Measurements from ENCODE around the gene AKR1D1. TPM values are rescaled to one million over a fixed set of nuclear protein-coding genes. Genes with fewer than 3 reads are reported as not detected.

Gene AKR1D1
- total RNA-seq, 1 donor from 2014 or later = not detected

DNA sequence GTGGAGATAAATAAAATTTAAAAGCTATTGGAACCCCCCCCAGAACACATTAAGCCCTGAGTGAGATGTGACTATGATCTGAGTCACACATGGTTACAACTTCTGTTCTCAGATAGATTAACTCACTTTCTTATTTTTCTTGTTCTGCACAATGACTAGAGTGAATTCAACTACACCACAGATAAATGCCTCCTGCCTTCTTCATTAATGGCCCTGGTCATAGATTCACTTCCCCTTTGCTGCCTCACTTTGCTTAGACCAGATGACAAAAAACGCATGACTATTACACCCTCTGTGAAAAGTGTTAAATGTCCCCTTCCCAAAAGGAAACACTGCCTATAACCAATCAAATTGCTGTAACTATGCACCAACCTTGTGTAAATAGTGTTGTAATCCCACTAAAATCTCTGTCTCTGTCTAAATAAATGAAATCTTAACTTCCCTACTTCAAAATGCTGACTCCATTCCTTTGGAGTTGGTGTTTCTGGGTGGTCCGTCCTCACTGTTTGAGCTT is 49.4 kb downstream of the AKR1D1 start:
- TF ChIP-seq, protein P1, sequence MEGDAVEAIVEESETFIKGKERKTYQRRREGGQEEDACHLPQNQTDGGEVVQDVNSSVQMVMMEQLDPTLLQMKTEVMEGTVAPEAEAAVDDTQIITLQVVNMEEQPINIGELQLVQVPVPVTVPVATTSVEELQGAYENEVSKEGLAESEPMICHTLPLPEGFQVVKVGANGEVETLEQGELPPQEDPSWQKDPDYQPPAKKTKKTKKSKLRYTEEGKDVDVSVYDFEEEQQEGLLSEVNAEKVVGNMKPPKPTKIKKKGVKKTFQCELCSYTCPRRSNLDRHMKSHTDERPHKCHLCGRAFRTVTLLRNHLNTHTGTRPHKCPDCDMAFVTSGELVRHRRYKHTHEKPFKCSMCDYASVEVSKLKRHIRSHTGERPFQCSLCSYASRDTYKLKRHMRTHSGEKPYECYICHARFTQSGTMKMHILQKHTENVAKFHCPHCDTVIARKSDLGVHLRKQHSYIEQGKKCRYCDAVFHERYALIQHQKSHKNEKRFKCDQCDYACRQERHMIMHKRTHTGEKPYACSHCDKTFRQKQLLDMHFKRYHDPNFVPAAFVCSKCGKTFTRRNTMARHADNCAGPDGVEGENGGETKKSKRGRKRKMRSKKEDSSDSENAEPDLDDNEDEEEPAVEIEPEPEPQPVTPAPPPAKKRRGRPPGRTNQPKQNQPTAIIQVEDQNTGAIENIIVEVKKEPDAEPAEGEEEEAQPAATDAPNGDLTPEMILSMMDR (IDR thresholded peaks at IDR 0.05) = no peak
- Histone ChIP-seq H3K9me3 (no peaks in the 10 kb centered on the region), H3K36me3 (no peaks in the 10 kb centered on the region), H3K27ac (no peak overlapping the region), H3K4me3 (no peak overlapping the region), H3K4me1 (no peaks in the 10 kb centered on the region), H3K27me3 (no peaks in the 10 kb centered on the region)
- no peak for DNase-seq (ENCODE audit: low spot score in 2 of 2)
- intact Hi-C loops (cut with DNase I) = no loop called here

DNA sequence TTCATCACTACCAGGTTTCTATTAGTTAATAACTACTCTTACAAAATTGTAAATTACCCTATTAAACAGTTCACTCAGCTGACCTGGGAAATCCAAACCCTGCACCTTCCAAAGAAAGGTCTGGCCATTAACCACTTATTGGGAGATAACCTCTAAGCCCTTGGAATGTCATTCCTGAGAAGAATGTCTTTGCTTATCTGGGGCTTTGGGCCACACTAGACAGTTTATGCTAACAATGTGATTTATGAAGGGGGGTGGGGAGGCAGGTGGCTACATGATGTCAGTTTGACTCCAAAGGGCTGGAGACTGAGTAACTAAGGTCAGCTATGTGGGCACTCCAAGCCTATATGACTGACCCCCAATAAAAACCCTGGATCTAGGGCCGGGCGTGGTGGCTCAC is 50.7 kb downstream of the AKR1D1 start:
- H3K4me1 ChIP-seq = no peaks in the 10 kb centered on the region
- no peak overlapping the region for H3K4me3 ChIP-seq
- H3K27ac ChIP-seq = no peak overlapping the region
- intact Hi-C loops (cut with DNase I) = no loop called here
- no peaks in the 10 kb centered on the region for H3K9me3 ChIP-seq
- TF ChIP-seq, protein P1 (IDR thresholded peaks at IDR 0.05) = no peak
- DNase-seq (ENCODE audit: low spot score in 2 of 2) = no peak
- H3K36me3 ChIP-seq = no peaks in the 10 kb centered on the region
- no peaks in the 10 kb centered on the region for H3K27me3 ChIP-seq

DNA sequence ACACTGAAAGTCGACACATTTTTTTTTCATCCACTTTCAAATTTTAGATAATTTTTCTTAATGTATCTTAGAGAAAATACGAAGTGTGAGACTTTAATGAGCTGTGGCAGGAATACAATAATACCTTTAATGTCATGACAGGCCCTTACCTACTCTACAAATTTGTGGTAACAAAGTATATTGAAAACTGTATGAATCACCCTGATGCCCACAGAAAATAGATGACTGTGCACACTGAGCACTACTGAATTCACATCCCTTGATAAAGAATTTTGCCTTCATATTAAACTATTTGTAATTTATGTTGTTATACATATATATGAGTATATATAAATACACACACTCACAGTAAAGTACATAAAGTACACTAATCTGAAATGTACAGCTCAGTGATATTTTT is 51.7 kb downstream of the AKR1D1 start:
- H3K4me1 ChIP-seq = no peaks in the 10 kb centered on the region
- DNase-seq (ENCODE audit: low spot score in 2 of 2) = no peak
- H3K9me3 ChIP-seq = no peaks in the 10 kb centered on the region
- TF ChIP-seq, protein P1 (IDR thresholded peaks at IDR 0.05) = no peak
- H3K27ac ChIP-seq = no peak overlapping the region
- no peak overlapping the region for H3K4me3 ChIP-seq
- intact Hi-C loops (cut with DNase I) = no loop called here
- H3K27me3 ChIP-seq = no peaks in the 10 kb centered on the region
- no peaks in the 10 kb centered on the region for H3K36me3 ChIP-seq

DNA sequence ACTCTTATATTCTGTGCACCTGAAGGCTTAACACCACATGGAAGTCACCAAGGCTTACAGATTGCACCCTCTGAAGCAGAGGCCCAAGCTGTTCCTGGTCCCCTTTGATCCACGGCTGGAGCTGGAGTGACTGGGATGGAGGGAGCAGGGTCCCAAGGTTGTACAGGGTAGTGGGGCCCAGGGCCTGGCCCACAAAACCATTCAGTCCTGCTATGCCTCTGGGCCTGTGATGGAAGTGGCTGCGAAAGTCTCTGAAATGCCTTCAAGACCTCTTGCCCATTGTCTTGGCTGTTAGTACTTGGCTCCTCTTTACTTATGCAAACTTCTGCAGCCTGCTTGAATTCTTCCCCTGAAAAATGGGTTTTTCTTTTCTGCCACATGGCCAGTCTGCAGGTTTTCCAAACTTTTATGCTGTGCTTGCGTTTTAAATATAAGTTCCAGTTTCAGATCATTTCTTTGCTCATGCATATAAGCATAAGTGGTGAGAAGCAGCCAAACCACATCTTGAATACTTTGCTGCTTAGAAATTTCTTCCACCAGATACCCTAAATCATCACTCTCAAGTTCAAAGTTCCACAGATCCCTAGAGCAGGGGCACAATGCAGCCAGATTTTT is 53.4 kb downstream of the AKR1D1 start:
- no peaks in the 10 kb centered on the region for H3K4me1 ChIP-seq
- H3K9me3 ChIP-seq = peaks cover 0 to 4% of the 10 kb centered on the region in 2 donors
- H3K27ac ChIP-seq = no peak overlapping the region
- no peaks in the 10 kb centered on the region for H3K36me3 ChIP-seq
- intact Hi-C loops (cut with DNase I) = no loop called here
- no peaks in the 10 kb centered on the region for H3K27me3 ChIP-seq
- no peak overlapping the region for H3K4me3 ChIP-seq
- no peak for DNase-seq (ENCODE audit: low spot score in 2 of 2)
- TF ChIP-seq, protein P1 (IDR thresholded peaks at IDR 0.05) = no peak

DNA sequence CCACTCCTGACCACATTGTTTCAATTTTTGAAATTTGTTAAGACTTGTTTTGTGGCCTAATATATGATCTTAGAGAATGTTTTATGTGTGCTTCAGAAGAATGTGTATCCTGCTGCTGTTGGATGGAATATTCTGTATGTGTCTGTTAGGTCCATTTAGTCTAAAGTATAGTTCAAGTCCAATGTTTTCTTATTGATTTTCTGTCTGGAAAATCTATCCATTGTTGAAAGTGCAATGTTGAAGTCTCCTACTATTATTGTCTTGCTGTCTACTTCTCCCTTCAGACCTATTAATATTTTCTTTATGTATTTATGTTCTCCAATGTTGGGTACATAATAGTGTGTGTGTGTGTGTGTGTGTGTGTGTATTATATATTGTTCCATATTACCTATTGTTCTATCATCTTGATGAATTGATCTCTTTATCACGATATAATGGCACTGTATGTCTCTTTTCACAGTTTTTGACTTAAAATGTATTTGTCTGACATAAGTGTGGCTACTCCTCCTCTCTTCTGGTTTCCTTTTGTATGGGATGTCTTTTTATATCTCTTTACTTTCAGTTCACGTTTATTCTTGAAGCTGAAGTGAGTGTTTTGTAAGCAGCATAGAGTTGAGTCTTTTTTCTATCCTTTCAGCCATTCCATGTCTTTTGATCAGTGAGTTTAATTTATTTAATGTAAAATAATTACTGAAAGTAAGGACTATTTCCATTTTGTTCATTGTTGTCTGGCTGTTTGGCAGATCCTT is 61.3 kb downstream of the AKR1D1 start:
- no peak overlapping the region for H3K4me3 ChIP-seq
- TF ChIP-seq, protein P1 (IDR thresholded peaks at IDR 0.05) = no peak
- no peak overlapping the region for H3K27ac ChIP-seq
- H3K4me1 ChIP-seq = no peaks in the 10 kb centered on the region
- no peaks in the 10 kb centered on the region for H3K27me3 ChIP-seq
- no peak for DNase-seq (ENCODE audit: low spot score in 2 of 2)
- intact Hi-C loops (cut with DNase I) = no loop called here
- H3K9me3 ChIP-seq = peaks cover 0 to 4% of the 10 kb centered on the region in 2 donors
- no peaks in the 10 kb centered on the region for H3K36me3 ChIP-seq

Measured in ascending aorta (tissue), 2 donors.